NCI-H1436 treated with DMSO at 0.1 percent for 48 hours (cell line): Measurements from ENCODE around the gene NUF2.
"Not testable (repeated sequence)": the region's sequence is repeated elsewhere in the genome, so short reads cannot be mapped to it uniquely, and the experiment has no call there.

Experiments used
- DNase-seq: peaks from one replicate; lab custom pipeline; 2025; lab: John Stamatoyannopoulos, UW

The NUF2 gene

DNA sequence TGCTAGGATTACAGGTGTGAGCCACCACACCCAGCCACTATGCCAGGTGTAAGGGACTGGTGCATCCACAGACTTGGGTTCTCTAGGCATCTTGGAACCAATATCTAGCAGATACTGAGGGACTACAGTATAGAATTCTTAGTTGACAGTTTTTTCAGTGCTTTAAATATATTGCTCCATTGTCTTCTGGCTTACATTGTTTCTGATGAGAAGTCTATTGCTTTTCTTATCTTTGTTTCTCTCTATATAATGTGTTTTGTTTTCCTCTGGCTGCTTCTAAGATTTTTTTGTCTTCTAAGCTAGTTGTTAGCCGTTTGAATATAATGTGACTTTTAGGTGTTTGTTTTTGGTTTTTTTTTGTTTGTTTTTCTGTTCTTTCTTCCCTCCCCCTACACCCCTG lies 13.5 kb downstream of the NUF2 start:
- no peak for DNase-seq

DNA sequence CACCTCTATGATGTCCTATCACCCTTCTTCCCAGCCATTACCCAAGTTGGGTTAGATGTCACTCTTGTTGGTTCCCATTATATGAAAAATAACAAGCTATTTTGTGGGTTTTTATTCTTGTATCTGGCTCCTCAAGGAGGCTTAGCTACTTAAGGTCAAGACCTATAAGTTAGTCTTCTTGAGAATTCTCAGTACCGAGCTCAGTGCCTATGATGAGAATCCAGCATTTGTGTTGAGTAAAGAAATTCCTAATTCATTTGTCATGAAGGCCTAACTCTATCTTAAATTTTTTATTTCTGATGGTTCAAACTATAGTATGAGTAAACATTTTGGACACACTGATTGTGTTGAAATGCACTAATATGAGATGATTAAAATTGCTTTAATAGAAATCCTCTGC lies 15.9 kb downstream of the NUF2 start:
- no peak for DNase-seq

DNA sequence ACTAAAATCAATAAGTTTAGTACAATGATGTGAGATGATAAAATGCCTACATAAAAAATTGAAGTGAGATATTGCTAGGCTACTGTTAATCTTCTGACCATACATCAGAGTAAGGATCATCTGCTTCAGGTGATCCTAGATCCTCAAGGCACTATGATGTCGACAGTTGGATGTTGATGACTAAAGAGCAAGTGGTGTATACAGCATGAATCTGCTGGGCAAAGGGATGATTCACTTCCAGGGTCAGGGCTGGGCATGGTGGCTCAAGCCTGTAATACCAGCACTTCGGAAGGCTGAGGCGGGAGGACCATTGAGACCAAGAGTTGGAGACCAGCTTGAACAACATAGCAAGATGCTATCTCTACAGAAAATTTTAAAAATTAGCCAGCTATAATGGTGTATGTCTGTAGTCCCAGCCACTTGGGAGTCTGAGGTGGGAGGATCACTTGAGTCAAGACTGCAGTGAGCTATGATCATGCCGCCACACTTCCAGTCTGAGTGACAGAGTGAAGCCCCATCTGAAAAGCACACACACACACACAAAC lies 24.6 kb downstream of the NUF2 start:
- no peak for DNase-seq

DNA sequence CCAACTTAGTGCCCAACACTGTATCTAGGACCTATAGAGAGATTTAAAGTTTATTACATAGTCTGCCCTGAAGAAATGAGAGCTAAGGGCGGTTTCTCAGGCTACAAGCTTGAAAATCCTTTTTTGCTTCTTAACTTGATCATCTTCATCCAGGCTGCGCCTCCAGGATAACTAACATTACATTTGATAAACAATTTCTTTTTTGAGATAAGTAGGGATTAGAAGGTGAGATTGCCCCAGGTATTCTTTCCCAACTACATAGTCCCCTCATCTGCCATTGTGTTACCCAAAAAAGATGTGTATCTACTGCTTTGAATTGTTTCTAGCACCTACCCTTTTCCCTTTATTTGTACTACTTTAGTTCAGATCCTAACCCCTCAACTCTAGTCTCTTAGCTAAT lies 25.4 kb downstream of the NUF2 start:
- no peak for DNase-seq

DNA sequence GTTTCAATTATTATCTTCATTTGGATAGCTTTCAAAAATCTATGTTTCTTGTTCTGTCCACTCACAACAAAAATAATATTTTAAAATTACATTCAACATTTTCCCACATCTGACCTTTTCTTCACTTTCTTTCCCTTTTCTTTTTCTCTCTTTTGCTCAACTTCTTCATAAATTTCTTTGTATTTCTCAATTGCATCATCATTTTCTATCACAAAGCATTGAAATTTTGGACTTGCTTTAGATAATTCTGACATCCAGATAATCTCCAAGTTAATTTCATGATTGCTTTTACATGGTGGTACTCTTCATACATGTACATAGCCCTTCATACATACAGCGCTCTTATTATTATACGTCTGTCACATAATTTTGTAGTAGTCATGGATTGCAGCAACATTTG lies 30.2 kb downstream of the NUF2 start:
- no peak for DNase-seq

DNA sequence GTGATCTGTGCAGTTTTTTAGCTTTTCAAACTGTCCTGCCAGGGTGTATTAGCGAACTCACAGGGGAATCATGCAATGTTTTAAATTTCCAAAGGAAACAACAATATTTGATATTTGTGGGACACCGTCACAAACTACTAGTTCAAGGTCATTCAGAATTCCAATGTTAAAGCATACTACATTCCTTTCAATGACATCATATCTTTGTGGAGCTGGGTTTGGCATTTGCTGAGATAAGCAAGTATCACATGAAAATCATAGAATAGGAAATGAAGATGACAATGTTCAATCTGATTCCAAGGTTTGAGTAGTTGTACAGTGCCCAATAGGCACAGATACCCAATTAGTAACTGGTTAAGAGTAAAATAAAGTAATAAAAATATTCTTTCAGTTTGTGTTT lies 35.6 kb downstream of the NUF2 start:
- DNase-seq: no peak

DNA sequence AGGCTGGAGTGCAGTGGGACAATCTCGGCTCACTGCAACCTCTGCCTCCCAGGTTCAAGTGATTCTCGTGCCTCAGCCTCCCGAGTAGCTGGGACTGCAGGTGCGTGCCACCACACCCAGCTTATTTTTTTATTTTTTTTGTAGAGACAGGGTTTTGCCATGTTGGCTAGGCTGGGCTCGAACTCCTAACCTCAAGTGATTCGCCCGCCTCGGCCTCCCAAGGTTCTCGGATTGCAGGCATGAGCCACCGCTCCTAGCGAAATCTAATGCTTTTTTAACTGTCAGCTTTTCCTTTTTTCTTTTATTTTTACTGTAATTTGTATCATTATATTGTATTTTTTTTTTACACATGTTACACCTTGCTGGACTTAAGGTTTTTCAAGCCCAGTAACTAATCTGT lies 36.4 kb downstream of the NUF2 start:
- DNase-seq: not testable (repeated sequence)

DNA sequence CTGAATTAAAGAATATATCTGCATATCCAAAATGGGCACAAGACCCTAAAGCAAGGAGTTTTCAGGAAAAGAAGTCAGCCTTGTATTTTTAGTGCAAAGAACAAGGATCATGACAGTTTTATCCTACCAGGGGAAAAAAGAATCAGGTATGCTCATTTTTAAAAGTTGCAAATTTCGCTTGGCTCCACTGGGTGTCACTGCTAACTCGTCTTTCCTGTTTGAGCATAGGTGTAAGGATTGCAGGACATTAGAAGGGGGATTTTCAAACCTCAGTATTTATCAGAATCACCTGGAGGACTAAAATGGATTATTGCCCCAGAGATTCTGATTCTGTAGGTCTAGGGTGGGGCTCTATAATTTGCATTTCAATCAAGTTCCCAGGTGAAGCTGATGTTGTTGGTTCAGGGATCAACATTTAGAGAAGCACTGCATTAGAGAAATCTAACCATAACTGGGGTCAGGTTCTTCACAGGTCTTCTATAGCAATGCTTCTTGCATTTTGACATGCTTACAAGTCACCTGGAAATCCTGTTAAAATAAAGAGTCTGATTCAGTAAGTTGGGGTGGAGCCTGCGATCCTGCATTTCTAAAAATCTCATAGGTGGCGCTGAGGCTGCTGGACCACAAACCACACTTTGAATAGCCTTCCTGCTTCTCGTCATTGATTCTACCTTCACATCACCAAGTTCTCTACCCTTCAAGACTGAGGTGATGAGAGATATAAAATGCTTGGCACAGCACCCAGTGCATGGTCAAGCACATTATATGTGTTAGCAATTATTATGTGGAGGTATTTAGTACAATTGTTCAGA lies 39.6 kb downstream of the NUF2 start:
- DNase-seq: no peak

DNA sequence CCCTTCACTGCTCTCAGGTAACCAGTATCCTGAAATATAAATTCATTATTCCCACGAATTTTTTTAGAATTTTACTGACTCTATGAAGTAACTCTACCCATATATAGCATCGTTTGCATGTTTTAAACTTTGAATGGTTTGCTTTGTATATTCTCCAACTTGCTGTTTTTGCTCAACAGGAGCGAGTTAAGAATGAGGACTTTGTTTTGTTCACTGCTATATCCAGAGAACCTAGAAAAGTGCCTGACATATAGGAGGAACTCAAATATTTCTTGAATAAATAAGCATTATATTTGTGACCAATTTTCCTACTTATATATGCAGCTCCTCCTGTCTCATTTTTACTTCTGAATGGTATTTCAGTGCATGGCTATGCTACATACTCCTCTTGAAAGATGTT lies 43.4 kb downstream of the NUF2 start:
- no peak for DNase-seq

DNA sequence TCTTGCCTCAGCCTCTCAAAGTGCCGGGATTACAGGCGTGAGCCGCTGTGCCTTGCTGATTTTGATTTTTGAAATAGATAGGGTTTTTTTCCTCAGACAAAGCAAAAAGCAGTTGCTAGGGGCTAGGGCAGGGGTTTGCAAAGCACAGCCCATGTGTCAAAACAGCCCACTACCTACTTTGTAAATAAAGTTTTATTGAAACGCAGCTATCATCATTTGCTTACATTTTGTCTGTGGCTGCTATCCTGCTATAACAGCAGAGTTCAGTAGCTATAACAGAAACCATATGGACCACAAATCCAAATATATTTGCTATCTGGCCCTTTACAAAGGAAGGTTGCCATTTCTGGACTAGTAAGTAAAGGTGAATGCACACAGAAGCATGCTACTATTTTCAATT lies 44.8 kb downstream of the NUF2 start:
- DNase-seq: no peak

DNA sequence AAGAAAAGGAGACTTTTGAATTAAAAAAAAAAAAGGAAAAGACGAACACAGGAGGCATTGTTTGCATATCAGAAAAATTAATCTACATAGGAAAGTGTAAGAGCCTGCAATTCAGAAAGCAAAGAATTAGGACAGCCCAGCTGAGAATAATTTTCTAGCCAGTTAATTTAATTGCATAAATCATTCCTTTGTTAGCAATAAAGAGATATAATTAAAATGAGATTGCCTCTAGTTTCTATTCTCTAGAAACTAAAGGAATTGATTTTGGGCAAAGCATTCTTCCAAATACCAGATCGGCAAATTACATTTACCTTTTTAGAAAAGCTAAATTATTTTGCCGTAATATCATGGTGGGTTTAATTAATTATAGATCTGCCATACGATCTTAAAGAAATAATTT lies 46.0 kb downstream of the NUF2 start:
- DNase-seq: no peak

DNA sequence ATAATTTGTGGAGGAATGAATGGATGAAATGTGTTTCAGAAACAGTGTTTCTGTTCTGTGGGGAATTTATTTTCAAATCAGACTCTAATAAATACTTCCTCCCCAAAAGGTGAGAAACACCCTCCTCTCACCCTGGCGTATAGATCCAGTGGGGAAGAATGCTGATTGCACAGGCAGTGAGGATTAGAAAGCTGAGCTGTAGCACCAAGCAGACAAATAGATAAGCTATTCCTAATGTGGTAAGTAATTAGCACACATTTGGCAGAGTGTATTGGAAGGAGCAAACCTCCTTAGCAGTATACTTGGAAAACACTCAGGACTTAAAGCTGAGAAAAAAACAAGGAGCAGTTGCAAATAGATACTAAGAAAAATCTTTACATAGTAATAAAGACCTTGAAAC lies 50.8 kb downstream of the NUF2 start:
- no peak for DNase-seq

DNA sequence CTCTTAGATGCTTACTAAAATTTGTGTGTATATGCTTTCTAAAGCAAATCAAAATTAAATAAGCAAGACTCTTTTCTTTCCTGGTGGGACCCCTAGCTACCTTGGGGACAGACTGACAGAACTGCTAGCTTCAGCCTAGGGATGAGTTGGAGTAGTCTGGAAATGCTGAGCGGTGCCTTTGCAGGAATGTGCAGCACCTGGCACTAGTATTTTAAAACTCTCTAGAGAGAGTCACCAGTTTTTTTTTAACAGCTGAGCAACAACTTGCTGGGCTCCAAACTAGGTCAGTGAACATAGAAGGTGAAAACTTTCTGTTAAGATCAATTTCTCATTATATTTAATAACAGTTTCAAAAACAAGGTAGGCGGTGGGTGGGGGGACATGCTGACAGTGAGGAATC lies 56.8 kb downstream of the NUF2 start:
- DNase-seq: no peak

DNA sequence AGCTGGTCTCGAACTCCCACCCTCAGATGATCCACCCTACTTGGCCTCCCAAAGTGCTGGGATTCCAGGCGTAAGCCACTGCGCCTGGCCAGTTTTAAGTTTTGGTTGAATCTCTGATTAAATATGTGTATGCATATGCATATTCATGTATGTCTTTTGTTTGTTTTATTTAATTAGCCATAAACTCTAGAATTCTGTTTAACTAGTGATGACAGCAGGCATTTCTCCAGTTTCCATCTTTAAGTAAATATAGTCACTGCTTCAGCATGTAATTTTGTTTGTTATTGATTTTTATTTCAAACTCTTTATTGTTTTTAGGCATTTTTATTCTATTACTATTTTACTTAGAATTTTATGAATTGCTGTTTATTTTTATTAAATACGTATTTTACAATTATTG lies 58.0 kb downstream of the NUF2 start:
- DNase-seq: no peak

DNA sequence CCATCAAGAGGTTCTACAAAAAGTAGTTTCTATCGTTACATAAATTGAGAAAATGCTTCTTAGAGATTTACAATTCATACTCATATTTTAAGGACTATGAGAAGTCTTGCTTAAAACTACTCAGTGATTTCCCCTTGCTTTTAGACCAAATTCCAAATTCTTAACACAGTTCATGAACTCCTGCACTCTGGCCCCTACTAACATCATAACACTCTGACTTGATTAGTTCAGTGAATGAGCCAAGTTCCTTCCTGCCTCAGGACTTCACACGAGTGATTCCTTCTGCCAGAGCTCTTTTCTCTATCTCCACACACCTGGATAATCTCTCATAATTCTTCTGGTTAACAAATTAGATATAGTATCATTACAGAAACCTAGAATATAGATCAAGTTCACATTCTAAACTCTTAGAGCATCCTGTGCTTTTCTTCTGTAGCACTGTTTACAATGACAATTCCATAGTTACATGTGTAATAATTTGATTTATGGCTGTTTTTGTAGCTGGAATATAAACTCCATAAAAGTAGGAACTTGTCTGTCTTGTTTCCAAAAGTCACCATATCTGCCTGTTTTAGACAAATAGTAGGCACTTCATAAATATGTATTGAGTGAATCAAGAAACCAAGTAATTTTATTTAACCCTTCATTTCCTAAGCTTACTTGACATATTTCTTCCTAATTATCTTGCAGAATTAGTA lies 59.9 kb downstream of the NUF2 start:
- DNase-seq: no peak

DNA sequence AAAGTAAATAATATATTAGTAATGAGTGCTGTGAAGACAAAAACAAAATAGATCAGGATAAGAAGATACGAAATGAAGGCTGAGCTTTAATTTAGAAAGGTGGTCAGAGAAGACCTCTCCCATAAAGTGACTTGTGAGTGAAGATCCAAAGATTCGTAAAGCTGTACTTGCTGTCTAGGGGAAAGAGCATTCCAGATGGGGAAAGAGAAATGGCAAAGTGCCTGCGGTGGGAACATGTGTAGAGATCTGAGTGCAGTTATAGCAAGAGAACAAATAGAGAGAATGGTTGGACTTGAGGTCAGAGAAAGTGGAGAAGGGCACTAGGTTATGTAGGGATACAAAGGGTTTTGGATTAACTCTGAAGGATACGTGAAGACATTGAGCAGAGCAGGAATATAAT lies 60.6 kb downstream of the NUF2 start:
- no peak for DNase-seq

DNA sequence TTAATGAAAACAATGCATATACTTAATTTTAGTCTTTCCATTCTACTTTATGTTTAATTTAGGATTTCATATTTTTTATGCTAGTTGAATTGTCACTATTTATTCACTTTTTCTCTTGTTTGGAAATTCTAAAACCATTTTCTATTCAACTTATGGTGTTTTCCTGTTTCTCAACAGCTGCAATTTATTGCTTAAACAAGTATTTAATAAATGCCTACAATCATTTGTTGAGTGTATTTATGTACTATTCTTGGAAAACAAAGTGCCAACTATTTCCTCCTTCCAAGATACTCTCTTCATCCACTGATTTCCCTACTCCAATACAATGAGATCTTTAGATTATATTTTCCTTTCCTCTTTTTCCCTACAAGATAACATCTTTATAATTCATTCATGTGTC lies 65.4 kb downstream of the NUF2 start:
- no peak for DNase-seq

DNA sequence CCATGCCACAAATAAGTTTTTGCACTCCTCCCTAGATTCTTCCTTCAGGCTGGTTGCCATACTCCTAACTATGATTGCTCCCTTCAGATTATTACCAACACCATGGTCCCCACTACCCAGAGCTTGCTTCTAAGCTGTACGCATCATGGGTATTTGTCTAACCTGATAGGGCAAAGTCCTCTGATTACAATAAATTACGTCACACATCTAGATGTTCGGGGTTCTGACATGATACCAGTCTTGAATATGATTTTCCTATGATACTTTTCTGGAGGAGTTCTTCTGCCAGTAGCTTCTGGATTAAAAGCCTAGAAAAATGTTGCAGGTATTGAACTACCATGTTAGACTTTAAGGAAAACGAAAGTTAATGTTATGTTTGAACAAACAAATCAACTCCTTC lies 67.2 kb downstream of the NUF2 start:
- DNase-seq: no peak

DNA sequence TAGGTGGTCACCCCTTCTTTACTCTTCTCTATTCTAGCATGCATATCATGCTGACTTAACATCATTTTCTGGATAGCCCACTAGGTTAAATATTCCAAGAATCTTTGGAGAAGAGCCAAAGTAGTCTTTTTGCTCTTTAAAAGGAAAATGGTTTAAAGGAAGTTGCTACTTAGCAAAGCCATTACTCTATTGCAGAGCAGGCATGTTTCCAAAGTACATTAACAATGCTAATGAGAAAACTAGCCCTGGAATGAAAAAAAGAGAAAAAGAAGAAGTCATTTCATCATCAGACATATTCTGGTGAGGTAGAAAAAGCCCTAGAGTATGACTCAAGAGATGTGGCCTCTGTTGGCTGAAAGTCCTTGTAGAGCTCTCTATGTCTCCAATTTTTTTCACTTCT lies 74.0 kb downstream of the NUF2 start:
- no peak for DNase-seq

DNA sequence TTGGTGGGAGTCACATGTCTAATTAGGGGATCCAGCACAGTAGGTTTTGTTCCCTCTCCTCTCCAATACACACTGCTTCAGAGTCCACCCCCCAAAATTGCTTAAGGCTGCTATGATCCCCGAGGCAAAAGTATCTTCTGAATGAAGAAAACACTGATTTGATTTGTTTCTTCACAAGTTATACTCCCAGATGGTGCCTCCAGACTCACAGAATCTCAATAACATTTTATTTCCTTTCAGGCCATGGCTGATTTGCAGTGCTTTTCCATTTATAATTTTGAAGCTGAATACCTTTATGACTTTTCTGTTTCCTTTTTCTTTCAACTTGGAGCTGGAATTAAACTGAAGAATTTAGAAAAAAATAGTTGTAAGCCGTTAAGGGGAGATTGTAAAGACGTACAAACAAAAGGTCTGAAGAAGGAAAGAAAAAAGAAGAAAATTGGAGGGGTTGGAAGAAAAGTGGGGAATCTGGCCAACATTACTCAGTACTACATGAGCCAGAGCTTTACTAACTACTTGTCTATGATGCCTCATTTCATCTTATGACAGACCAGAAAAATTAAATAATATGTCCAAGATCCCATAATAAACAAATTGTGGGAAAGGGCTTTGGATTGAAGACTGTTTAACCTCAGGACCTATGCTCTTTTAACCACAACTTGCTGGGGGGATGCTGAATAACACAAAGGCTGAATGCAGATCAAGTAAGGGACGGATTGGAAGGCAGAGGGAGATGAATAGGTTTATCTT lies 75.9 kb downstream of the NUF2 start:
- DNase-seq: no peak

DNA sequence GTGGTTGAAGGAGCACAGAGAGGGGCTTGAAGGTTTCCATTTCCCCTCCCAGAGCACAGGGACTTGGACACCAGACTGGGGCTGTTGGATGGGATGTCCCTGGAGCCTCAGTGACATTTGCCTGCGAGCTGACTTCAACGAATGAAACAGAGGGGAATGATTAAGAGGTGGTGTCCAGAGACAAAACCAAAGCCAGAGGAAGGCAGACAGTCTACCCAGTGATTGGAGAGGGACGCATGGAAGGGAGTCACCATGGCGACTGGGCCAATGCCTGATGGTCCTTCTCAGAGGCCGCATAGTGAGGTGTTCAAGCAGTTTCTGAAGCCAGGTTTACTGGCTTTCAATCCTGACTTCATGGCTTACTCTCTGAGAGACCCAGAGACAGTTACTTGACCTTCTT lies 77.2 kb downstream of the NUF2 start:
- DNase-seq: no peak

DNA sequence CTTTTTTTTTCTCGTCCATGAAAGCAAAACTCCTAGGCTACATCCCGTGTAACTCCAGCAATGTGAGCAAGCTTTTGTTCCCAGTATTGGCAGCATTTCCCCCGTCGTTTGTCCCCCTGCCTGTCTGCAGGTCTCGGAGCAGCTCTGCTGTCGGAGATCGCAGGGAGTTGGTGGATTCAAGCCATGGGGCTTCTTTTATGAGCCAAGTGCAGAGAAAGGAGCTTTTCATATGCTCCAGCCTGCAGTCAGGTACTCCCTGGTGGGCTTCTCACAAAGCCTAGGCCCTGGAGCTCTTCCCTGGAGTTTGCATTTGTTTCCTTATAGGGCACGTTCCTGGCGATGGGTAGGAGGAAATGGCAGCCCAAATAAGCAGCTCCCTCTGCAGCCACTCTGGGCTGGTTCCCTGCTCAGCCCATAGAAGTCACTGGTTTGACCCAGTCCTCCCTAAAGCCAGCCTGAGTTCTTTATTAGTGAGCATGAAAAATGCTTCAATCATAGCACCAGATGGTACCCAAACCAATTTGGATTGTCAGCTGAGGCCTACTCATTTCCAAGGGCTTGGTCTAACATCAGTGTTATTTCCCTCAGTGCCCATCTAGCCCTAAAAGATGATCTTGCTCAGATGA lies 78.3 kb downstream of the NUF2 start:
- DNase-seq: no peak
